LNCAP (cell line): ENCODE results near the gene TTLL11.

Experiments
- TF ChIP-seq, protein P1 (sequence below): fragments of 450-650 bp; IDR thresholded peaks from 2 replicates; pipeline ENCODE4 v1.5.1; 2017; ENCODE audit warnings: mild to moderate bottlenecking

TTLL11 gene

GRCh38 chr9:121807069-121807822, 285.9 kb downstream of the TTLL11 start:
- TF ChIP-seq, protein P1, sequence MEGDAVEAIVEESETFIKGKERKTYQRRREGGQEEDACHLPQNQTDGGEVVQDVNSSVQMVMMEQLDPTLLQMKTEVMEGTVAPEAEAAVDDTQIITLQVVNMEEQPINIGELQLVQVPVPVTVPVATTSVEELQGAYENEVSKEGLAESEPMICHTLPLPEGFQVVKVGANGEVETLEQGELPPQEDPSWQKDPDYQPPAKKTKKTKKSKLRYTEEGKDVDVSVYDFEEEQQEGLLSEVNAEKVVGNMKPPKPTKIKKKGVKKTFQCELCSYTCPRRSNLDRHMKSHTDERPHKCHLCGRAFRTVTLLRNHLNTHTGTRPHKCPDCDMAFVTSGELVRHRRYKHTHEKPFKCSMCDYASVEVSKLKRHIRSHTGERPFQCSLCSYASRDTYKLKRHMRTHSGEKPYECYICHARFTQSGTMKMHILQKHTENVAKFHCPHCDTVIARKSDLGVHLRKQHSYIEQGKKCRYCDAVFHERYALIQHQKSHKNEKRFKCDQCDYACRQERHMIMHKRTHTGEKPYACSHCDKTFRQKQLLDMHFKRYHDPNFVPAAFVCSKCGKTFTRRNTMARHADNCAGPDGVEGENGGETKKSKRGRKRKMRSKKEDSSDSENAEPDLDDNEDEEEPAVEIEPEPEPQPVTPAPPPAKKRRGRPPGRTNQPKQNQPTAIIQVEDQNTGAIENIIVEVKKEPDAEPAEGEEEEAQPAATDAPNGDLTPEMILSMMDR: no peak

DNA sequence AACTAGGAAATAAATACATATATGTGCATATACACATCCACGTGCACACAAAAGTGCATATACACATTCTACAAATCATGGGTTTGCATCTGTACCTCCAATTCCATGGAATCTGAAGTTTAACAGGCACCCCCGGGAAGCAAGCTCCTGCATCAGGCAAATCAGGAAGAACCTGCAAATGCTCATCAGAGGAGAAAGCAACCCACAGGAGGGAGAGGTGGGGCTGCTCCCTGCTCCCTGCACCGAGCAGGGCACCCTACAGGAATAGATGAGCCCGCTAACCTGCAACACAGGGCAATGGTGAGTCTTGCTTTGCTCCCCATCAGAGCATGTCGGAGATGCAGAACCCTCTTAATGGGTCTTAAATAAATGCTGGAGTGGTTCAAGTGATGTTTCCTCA, 290.4 kb downstream of the TTLL11 start:
- TF ChIP-seq, protein P1: no peak

GRCh38 chr9:121801579-121801978, 291.5 kb downstream of the TTLL11 start:
- TF ChIP-seq, protein P1: no peak

- TF ChIP-seq, protein P1: no peak
Observed at GRCh38 chr9:121800376-121800775, 292.7 kb downstream of the TTLL11 start.

GRCh38 chr9:121798941-121799340, 294.2 kb downstream of the TTLL11 start:
- TF ChIP-seq, protein P1: no peak

GRCh38 chr9:121797081-121797480, 296.0 kb downstream of the TTLL11 start:
- TF ChIP-seq, protein P1: no peak

GRCh38 chr9:121790841-121791240, 302.3 kb downstream of the TTLL11 start:
- TF ChIP-seq, protein P1: no peak
